GM15510 (cell line): ENCODE results near the gene ARAP1.

Experiments used
- POLR2A ChIP-seq: IDR thresholded peaks from 3 replicates; pipeline ENCODE4 v1.6.1; 2011; ENCODE audit warnings: borderline replicate concordance; ENCODE audit not compliant: insufficient read length; ENCODE audit errors: extremely low read depth

ARAP1 gene

DNA sequence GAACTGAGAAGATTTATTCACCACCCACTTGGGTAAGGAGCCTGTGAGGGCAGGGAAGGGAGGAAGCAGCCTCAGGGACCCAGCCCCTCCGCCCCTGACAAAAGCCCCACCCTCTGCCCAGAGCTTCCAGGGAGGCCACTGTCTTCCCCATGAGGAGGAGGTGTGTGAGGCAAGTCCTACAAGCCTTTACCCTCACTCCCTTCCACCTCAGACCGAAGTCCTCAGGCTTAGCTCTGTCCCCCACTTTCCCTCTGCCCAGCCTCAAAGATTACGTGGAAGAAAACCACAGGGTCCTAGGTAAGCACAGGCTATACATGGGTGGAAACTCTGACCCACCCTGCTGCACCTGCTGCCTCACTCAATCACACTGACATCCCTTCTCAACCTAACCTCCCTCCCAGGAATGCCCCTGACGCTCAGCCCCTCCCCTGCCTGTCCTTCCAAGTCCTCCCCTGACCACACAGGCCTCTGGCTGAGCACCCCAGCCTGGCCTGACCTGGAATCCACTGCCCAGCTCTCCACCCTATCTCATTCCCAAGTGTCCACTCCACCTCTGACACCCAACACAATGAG is 3.6 kb upstream of the ARAP1 start:
- TF ChIP-seq POLR2A: no peak

DNA sequence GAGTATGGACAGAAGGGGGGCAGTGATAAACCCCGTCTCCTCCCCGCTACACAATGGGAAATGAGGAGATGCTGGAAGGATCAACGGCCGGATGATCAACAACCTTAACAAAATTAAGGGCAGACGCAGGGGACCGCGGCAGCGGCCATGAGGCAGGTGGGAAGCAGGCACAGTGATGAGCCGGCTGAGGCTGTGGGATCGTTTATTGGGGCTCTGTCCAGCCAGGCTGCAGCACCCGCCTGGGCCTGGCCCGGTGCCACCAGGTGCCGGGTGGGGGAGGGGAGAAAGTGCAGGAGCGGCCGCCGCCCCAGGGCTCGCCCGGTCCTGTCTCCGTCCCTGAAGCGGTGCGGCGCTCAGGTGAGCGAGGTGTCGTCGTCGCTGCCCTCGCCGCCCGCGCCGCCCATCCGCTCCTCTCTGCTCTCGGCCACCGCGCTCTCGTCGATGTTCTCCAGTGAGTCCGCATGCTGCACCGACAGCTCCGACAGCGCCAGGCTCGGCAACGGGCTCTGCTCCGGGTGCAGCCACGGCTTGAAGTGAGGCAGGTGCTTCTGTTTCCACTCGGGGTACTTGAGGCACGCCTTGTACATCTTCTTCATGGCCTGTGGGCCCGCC is 2.4 kb upstream of the ARAP1 start:
- no peak for TF ChIP-seq POLR2A

DNA sequence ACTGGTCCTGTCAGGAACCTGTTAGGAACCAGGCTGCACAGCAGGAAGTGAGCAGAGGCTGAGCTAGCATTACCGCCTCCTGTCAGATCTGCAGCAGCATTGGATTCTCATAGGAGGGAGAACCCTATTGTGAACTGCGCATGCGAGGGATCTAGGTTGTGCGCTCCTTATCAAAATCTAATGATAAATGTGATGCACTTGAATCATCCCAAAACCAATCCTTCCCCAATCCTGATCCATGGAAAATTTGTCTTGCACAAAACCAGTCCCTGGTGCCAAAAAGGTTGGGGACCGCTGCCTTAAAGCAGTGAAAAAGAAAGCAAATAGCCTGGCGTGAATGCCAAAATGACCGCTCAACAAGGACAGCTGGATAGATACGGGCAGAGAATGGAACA is 1.9 kb upstream of the ARAP1 start:
- TF ChIP-seq POLR2A: no peak

DNA sequence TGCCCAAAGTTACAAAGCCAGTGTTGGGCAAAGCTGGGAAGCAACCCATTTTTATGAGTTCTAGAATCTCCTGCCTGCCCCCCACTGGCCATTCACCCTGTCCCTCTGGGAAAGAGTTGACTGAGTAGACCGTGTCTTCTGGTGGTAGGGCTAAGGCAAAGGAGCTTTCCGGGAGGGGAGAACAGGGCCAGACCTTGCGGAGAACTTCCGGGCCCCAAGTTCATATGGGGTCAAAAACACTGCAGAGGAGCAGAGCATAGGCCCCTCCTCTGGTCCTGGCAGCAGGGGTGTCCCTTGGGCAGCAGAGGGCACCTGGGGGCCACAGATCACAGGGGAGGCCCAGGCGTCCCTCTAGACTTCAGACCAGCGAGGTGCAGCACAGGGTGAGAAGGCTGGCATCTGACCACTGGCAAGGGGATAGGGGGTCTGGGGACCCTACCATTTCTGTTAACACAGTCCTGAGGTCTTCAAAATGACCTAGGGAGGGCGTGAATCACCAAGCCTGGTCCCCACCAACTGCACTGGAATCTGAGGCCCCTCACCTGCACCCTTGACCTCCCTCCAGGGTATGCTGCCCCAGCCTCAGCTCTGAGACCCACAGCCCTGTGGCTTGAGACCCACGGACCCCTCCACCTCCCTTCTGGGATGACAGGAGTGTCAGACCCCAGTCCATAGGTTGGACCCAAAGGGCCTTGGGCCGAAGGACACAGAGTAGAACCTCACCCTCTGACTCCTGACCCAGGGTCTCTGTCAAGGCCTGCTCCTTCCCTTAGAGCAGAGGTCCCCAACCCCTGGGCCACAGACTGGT is 1.3 kb upstream of the ARAP1 start:
- no peak for TF ChIP-seq POLR2A

DNA sequence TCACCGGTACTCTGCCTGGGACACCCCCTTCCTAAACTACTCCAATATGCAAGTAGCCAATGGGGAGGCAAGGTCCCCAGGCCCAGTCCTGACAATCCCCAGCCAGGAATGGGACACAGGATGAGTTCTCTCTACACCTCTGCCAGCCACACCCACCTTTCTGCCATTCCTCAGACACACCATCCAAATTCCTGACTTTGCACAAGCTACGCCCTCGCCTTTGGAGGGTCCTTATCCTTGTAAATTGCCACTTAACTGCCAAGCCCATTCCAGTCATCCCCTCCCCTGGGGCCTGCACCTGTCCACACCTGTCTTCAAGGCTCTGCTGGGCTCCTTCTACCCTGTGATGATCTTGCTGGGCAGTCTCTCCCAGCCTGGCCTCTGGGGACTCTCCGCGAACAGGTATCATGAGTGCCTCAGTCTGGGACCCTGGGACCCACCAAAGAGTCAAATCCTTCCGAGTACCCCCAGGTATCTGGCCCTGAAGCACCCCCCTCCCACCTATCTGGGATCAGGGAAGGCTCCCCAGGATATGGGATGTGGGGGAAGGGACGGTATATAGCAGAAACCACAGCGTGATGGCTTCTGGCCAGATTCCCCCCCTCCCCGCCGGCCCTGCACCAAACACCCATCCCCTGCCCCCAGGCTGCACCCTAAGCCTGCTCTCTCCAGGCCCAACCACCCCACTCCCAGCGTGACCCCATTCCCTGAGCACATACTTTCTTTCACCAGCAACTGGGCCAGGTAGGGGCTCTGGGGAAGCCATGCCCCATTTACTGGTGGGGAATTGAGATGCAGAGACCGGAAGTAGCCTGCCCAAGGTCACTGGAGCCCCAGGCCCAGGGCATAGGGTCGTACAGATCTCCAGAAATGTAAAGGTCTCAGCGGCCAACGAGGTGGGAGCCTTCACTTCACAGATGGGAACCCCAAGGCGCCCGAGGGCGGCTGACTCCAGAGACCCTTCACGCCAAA is 806 bp downstream of the ARAP1 start:
- no peak for TF ChIP-seq POLR2A

DNA sequence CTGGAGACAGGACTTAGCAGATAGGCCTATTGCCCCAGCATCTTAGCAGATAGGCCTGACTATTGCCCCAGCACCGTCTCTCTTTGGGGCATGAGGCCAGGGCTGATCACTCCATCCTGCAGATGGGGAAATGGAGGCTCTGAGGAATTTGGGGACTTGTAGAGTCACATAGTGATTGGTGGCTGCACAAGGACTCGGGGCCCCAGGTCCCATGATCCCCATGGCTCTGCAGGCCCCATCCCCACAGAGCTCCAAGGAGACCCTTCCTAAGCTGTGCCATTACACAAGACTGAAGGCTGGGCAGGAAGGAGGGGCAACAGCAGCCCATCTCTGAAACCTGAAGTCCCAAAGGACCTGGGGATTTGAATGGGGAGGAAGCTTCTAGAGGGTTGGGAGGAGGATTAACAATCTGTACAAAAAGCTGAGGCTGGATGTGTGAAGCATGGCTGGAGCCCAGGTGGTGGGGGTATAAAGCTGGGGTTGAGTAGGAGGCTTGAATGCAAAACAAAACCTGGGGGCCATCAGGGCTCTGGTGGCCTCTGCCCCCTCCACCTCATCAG is 1.6 kb downstream of the ARAP1 start:
- no peak for TF ChIP-seq POLR2A

DNA sequence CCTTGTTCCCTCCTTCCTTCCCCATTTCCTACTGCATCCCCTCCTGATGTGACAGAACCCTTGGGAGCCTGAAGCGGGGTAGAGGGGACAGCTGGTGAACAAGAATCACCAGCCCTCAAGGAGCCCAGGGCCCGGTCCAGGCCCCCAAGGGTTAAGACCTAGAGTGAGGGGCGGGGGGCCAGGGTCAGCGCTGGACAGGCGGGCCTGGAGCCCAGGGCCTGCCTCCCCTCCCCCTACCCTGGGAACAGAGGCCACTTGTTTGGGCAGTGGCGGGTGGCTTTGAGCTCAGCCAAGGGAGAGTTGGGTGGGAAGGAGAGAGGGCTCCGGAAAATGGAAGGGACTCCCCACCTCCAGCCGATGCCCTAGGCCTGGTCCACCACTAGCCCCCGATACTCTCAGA is 2.1 kb downstream of the ARAP1 start:
- TF ChIP-seq POLR2A: no peak

DNA sequence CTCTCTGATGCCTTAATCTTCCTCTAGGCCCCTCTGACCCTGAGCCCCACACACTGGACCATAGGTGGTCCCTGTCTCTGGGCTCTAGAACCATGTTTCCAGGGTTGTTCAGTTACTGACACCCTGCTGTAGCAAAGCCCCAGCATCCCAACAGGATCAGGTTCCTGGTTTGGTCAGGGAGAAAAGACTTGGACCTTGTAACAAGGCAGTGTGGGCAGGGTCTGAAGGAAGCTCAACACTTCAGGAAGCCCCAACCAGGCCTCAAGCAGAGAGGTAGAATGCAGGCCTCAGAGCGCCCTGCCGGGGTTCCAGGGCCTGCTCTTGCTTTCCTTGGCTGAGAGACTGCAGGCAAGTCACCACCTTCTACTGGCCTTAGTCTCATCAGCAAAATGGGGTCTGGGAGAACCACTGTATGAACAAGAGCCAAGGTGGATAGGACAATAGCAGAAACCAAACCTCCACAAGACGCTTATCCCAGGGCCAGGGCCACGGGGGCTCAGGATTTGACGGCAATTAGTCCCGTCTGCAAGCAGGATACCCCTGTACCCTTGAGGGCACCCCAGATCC is 4.8 kb downstream of the ARAP1 start:
- no peak for TF ChIP-seq POLR2A

DNA sequence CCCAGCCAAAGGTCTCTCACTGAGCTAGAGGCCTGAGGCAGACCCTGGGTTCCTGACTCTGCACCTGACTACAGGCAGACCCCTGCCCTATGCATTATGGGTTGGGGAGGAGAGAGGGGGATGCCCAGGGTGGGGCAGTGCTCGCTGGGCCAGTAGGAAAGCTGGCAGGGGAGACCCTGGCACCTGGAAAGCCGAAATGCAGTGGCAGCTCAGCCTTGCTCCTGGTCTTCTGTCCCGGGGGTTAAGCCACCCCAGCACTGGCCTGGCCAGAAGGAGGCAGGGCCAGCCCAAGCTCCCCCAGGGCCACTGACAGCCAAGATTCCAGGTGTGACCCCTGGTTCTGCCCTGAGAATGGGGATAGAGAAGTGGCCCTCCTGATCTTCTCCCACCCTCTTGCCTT is 5.4 kb downstream of the ARAP1 start:
- TF ChIP-seq POLR2A: no peak

DNA sequence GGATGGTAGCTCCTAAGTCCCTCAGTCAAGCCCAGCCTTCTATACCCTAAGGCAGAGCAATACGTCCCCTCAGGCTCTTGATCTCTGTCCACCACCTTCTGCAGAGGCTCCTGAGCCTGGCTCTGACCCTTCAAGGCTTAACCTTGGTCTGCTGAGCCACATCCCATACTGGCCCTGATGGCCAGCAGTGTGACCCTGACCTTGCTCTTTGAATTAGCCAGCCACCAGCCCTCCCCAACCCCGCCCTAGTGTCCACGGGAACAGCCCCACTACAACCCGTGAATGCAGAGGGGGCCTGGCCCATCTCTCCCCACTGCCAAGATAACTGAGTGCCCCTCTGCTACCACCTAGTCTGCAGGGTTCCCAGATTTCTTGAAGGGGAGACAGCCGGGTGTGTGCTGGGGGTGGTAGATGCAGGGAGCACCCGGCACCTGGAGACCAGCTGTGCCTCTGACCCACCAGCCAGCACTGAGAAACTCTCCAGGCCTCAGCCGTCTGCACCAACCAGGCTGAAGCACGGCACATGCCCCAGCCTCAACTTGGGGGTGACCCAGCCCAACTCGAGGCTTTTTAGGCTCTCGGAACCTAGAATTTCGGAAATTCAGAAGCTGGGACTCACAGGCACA is 6.2 kb downstream of the ARAP1 start:
- no peak for TF ChIP-seq POLR2A

DNA sequence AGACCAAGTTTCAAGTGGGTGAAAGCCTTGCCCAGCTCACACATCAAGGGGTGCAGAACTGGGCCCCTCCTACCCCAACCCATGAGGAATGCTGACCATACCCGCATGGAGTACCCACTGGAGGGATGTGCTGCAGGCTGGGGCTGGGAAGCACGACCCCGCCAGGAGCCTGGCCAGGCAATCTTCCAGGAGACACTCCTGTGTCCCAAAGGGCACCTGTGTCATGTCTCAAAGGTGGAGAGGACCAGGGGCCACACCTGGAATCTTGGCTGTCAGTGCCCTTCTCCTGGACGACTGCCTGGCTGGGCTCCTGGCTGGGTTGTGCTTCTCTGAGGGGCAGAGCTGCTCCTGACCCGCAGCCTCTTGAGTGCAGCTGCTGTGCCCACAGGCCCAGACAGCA is 6.7 kb downstream of the ARAP1 start:
- no peak for TF ChIP-seq POLR2A

DNA sequence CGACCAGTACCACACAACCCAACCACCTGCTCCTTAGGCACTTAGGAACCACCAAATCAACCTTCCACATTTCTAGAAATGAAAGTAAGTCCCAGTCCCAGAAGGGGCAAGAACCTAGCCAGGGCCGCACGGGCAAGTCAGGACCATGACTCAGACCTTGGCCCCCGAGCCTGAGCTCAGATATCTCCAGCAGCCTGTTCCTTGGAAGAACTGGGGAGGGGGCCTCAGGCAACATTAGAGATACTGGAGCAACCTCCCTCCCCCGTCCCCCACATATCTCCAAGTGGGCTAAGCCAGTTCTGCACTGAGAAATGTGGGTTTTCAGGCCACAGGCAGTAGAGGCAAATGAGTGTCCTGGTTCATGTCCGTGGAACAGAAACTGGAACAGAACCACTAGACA is 7.7 kb downstream of the ARAP1 start:
- no peak for TF ChIP-seq POLR2A

DNA sequence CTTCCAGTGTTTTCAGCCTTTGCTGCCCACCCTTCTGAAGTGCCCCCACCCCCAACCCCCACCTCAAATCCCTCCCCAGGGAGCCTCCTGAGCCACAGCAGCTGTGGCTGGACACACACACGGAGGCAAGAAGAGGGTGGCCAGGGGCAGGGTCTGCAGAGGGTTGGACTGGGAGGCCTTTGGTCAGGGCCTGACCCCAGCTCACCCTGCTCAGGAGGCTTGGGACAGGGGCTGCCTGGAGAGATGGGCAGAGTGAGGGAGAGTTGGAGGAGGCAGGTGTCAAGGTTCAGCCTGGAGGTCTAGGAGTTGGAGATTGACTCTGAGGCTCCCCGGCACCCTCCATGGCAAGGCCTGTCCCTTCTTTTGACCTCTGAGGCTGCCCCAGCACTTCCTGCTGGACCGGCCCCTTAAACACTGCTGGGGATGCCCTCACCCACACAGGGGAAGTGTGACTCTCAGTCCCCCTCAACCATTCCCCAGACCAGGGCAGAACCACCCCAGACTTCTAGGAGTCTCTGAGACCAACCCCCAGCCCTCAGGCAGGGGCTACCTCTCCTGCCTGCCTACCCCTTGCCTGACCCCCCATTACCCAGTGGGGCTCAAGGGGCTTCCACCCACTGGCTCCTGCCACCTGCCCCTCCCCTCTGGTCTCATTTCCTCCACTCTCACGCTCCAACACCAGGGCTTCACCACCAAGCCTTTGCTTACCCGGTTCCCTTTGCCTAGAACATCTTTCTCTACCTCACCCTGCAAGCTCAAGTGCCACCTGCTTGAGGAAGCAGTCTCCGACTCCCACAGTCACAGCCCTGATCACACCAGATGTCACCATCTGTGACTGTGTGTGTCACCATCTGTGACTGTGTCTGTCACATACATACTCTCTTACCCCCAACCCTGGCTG is 8.6 kb downstream of the ARAP1 start:
- no peak for TF ChIP-seq POLR2A
